Neural progenitor cell (in vitro differentiated cells): Measurements from ENCODE around the gene SSC4D. TPM values are rescaled to one million over a fixed set of nuclear protein-coding genes. Genes with fewer than 3 reads are reported as not detected.

Experiments
- DNase-seq: peaks from one replicate; pipeline ENCODE4 v3.0.0-alpha.2; 2016; ENCODE audit warnings: low spot score
- H2AFZ ChIP-seq: fragments of 200-600 bp; sonication (generic); replicated peaks from 2 replicates; pipeline ENCODE4 v1.6.1; 2016; ENCODE audit warnings: antibody characterized with exemption
- H3F3A ChIP-seq: fragments of 200-600 bp; sonication (generic); 2 replicates; pipeline ENCODE4 v1.6.1; 2016; ENCODE audit warnings: antibody characterized with exemption, low read depth
- H3K27ac ChIP-seq: fragments of 200-600 bp; sonication (generic); 2 replicates; pipeline ENCODE4 v1.5.1; 2016; ENCODE audit warnings: mild to moderate bottlenecking
- H3K27me3 ChIP-seq: fragments of 200-600 bp; sonication (generic); 2 replicates; pipeline ENCODE4 v1.6.1; 2016; ENCODE audit warnings: mild to moderate bottlenecking, moderate library complexity
- H3K36me3 ChIP-seq: fragments of 200-600 bp; sonication (generic); 2 replicates; pipeline ENCODE4 v1.5.1; 2016
- H3K4me1 ChIP-seq: fragments of 200-600 bp; sonication (generic); 2 replicates; pipeline ENCODE4 v1.6.1; 2016; ENCODE audit warnings: mixed run types
- H3K4me2 ChIP-seq: fragments of 200-600 bp; sonication (generic); 2 replicates; pipeline ENCODE4 v1.6.1; 2016
- H3K4me3 ChIP-seq: fragments of 200-600 bp; sonication (generic); 2 replicates; pipeline ENCODE4 v1.5.1; 2016
- H3K79me2 ChIP-seq: fragments of 200-600 bp; sonication (generic); 2 replicates; pipeline ENCODE4 v1.6.1; 2016; ENCODE audit warnings: low read depth
- H3K9ac ChIP-seq: fragments of 200-600 bp; sonication (generic); 2 replicates; pipeline ENCODE4 v1.6.1; 2016
- H3K9me3 ChIP-seq: fragments of 200-600 bp; sonication (generic); 2 replicates; pipeline ENCODE4 v1.5.1; 2016; ENCODE audit warnings: low read depth
- H4K20me1 ChIP-seq: fragments of 200-600 bp; sonication (generic); 2 replicates; pipeline ENCODE4 v1.6.1; 2016; ENCODE audit warnings: low read depth
- H3K27ac Mint-ChIP-seq: 3 replicates; pipeline ENCODE4 v1.8.0; 2021; ENCODE audit warnings: mixed read lengths
- H3K27me3 Mint-ChIP-seq: 2 replicates; pipeline ENCODE4 v1.8.0; 2022; ENCODE audit warnings: low read depth, mild to moderate bottlenecking, inconsistent platforms, moderate library complexity, mixed read lengths; ENCODE audit not compliant: insufficient read depth
- H3K36me3 Mint-ChIP-seq: 3 replicates; pipeline ENCODE4 v1.8.0; 2021; ENCODE audit warnings: mixed read lengths
- H3K4me1 Mint-ChIP-seq: 3 replicates; pipeline ENCODE4 v1.8.0; 2021; ENCODE audit warnings: mixed read lengths
- H3K4me3 Mint-ChIP-seq: 3 replicates; pipeline ENCODE4 v1.8.0; 2021; ENCODE audit warnings: mild to moderate bottlenecking, moderate library complexity, mixed read lengths
- H3K9me3 Mint-ChIP-seq: 3 replicates; pipeline ENCODE4 v1.8.0; 2020; ENCODE audit warnings: mixed read lengths
- CTCF ChIP-seq: fragments of 200-600 bp; sonication (generic); IDR thresholded peaks from 2 replicates; pipeline ENCODE4 v1.5.1; 2017; ENCODE audit warnings: antibody characterized with exemption, mild to moderate bottlenecking
- EZH2 ChIP-seq: fragments of 200-600 bp; sonication (generic); IDR thresholded peaks from 2 replicates; pipeline ENCODE4 v1.6.1; 2017; ENCODE audit warnings: antibody characterized with exemption, mild to moderate bottlenecking, moderate library complexity
- EZH2phosphoT487 ChIP-seq: fragments of 200-600 bp; sonication (generic); IDR thresholded peaks from 2 replicates; pipeline ENCODE4 v1.6.1; 2017; ENCODE audit warnings: antibody characterized with exemption
- total RNA-seq: library from RNA; depleted of rRNA; stranded (reverse); fragments of >200 nt; gene quantifications from 2 replicates; pipeline ENCODE4 v1.2.3, GENCODE V29; 2015; ENCODE audit warnings: low replicate concordance

SSC4D gene
- total RNA-seq, 1 donor from 2014 or later: 0.43 TPM

- H3K4me1 ChIP-seq: peaks cover 7% of the 10 kb centered on the region
- no peak overlapping the region for H3K9ac ChIP-seq
- H2AFZ ChIP-seq: no peak overlapping the region
- H3K4me2 ChIP-seq: no peak overlapping the region
- TF ChIP-seq CTCF (no peak), EZH2phosphoT487 (no peak), EZH2 (no peak)
- H3K36me3 Mint-ChIP-seq: no peaks in the 10 kb centered on the region
- H3K9me3 ChIP-seq: no peaks in the 10 kb centered on the region
- H3K4me3 ChIP-seq: no peak overlapping the region
- peaks cover 14% of the 10 kb centered on the region for H3K4me1 Mint-ChIP-seq
- no peak overlapping the region for H3K4me3 Mint-ChIP-seq
- no peaks in the 10 kb centered on the region for H3K9me3 Mint-ChIP-seq
- H3K27me3 Mint-ChIP-seq: peaks cover 2% of the 10 kb centered on the region
- no peak overlapping the region for H3K27ac Mint-ChIP-seq
- DNase-seq: no peak
- no peaks in the 10 kb centered on the region for H4K20me1 ChIP-seq
- no peaks in the 10 kb centered on the region for H3F3A ChIP-seq
- no peak overlapping the region for H3K27ac ChIP-seq
- H3K36me3 ChIP-seq: no peaks in the 10 kb centered on the region
- no peaks in the 10 kb centered on the region for H3K79me2 ChIP-seq
- H3K27me3 ChIP-seq: no peaks in the 10 kb centered on the region
Observed at GRCh38 chr7:76386691-76387260, 22.7 kb downstream of the SSC4D start.

- H3K27ac ChIP-seq: no peak overlapping the region
- H3K9me3 ChIP-seq: no peaks in the 10 kb centered on the region
- H3K27me3 ChIP-seq: no peaks in the 10 kb centered on the region
- TF ChIP-seq CTCF (no peak), EZH2phosphoT487 (no peak), EZH2 (no peak)
- Mint-ChIP-seq H3K27me3 (peaks cover 2% of the 10 kb centered on the region), H3K27ac (no peak overlapping the region), H3K36me3 (no peaks in the 10 kb centered on the region), H3K4me1 (peaks cover 10% of the 10 kb centered on the region), H3K9me3 (no peaks in the 10 kb centered on the region), H3K4me3 (no peak overlapping the region)
- H3K9ac ChIP-seq: no peak overlapping the region
- no peaks in the 10 kb centered on the region for H3K4me1 ChIP-seq
- DNase-seq: peak; percentile 66
- H4K20me1 ChIP-seq: no peaks in the 10 kb centered on the region
- H3K4me2 ChIP-seq: no peak overlapping the region
- H3K4me3 ChIP-seq: no peak overlapping the region
- H2AFZ ChIP-seq: no peak overlapping the region
- H3K36me3 ChIP-seq: no peaks in the 10 kb centered on the region
- no peaks in the 10 kb centered on the region for H3K79me2 ChIP-seq
- H3F3A ChIP-seq: peaks cover 13% of the 10 kb centered on the region
Observed at GRCh38 chr7:76383089-76383944, 26.2 kb downstream of the SSC4D start.

GRCh38 chr7:76381814-76382213, 27.7 kb downstream of the SSC4D start:
- no peak for DNase-seq
- TF ChIP-seq CTCF (peak; percentile 6), EZH2 (no peak), EZH2phosphoT487 (no peak)
- no peaks in the 10 kb centered on the region for H3K9me3 Mint-ChIP-seq

More at GRCh38 chr7:76381814-76382213, 27.7 kb downstream of the SSC4D start:
- H3K4me3 ChIP-seq: no peak overlapping the region
- no peaks in the 10 kb centered on the region for H3K79me2 ChIP-seq
- no peak overlapping the region for H3K27ac Mint-ChIP-seq
- peaks cover 13% of the 10 kb centered on the region for H3K4me1 Mint-ChIP-seq
- no peak overlapping the region for H3K9ac ChIP-seq
- no peaks in the 10 kb centered on the region for H3K27me3 ChIP-seq
- H3K4me1 ChIP-seq: no peaks in the 10 kb centered on the region
- H4K20me1 ChIP-seq: no peaks in the 10 kb centered on the region
- no peak overlapping the region for H3K4me2 ChIP-seq
- H3K36me3 Mint-ChIP-seq: no peaks in the 10 kb centered on the region
- peaks cover 2% of the 10 kb centered on the region for H3K27me3 Mint-ChIP-seq
- H3F3A ChIP-seq: peaks cover 13% of the 10 kb centered on the region
- H3K4me3 Mint-ChIP-seq: no peak overlapping the region
- no peaks in the 10 kb centered on the region for H3K9me3 ChIP-seq
- H3K36me3 ChIP-seq: no peaks in the 10 kb centered on the region
- H3K27ac ChIP-seq: no peak overlapping the region
- no peak overlapping the region for H2AFZ ChIP-seq
